Cardiac fibroblast (primary cell): ENCODE measurements around the gene DEAF1.
A peak's percentile ranks its signal among the peaks of the same experiment; 100 is the strongest.

ENCODE experiments used
- DNase-seq, 2 donors: peaks; one replicate each; pipeline versions ENCODE4 v3.0.0 to v3.0.0-alpha.2; 2010; ENCODE audit warnings: low read depth in 2 of 2
- H3K4me3 ChIP-seq, 2 donors: replicated peaks in 1 of 2; 1 replicate in 1 of 2; 2 replicates in 1 of 2; pipeline ENCODE4 v1.5.1; 2011; ENCODE audit warnings: low read depth in 2 of 2, low read length in 2 of 2, mild to moderate bottlenecking in 2 of 2, moderate library complexity in 1 of 2
- CTCF ChIP-seq: IDR thresholded peaks from one replicate; pipeline ENCODE4 v1.5.1; 2011; ENCODE audit warnings: low read depth, mild to moderate bottlenecking, low read length, inconsistent platforms

DEAF1 gene

GRCh38 chr11:614021-614622, 80.9 kb downstream of the DEAF1 start:
- no peak for DNase-seq
- TF ChIP-seq CTCF: no peak
- H3K4me3 ChIP-seq: no peak overlapping the region

- peak; percentile 34 to 57 for DNase-seq
- no peak for TF ChIP-seq CTCF
- H3K4me3 ChIP-seq: no peak overlapping the region
These were observed 81.6 kb downstream of the DEAF1 start for GRCh38 chr11:613369-613968.

GRCh38 chr11:612961-613300, 82.1 kb downstream of the DEAF1 start:
- TF ChIP-seq CTCF: no peak
- H3K4me3 ChIP-seq: no peak overlapping the region
- no peak for DNase-seq

- peak; percentile 22 to 27 for DNase-seq
- TF ChIP-seq CTCF: peak; percentile 39
These were observed 82.6 kb downstream of the DEAF1 start for GRCh38 chr11:612201-612960.

GRCh38 chr11:611001-611996, 83.7 kb downstream of the DEAF1 start:
- TF ChIP-seq CTCF: no peak
- H3K4me3 ChIP-seq: no peak overlapping the region
- DNase-seq: no peak

More at GRCh38 chr11:612201-612960, 82.6 kb downstream of the DEAF1 start:
- no peak overlapping the region for H3K4me3 ChIP-seq

GRCh38 chr11:610146-610801, 84.7 kb downstream of the DEAF1 start:
- TF ChIP-seq CTCF: no peak
- no peak overlapping the region for H3K4me3 ChIP-seq
- no peak for DNase-seq
